GM12801 (cell line): ENCODE results near the gene TRIM4.

Source experiments
- CTCF ChIP-seq: IDR thresholded peaks from one replicate; pipeline ENCODE4 v1.5.1; 2011; ENCODE audit warnings: control low read depth; ENCODE audit not compliant: insufficient read length; ENCODE audit errors: extremely low read depth

Gene TRIM4

DNA sequence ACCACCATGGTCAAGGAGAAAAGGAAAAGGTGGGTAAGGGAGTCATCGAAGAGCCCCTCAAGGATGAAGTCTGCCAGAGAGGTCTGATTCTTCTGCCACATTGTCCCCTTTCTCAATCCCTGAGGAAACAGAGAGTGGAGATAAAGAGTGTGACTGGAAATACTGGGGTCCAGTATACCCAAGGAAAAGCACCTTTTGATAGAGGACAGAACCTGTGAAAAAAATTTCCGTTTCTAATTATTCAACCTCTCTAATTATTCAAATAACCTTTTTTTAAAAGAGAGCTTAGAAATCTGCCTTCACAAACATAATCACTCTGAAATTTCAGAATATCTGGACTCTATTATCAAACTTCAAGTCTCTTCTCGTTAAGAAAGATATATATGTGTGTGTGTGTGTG, 42.4 kb downstream of the TRIM4 start, which contains the start of gene OR2AE1:
Gene OR2AE1 (minus strand): TSS at position 101 of the 400 bp plus-strand sequence. CDS start 0 bp downstream, at position 101.
- no peak for TF ChIP-seq CTCF

- no peak for TF ChIP-seq CTCF
Observed at GRCh38 chr7:99876491-99876890, 42.8 kb downstream of the TRIM4 start.

DNA sequence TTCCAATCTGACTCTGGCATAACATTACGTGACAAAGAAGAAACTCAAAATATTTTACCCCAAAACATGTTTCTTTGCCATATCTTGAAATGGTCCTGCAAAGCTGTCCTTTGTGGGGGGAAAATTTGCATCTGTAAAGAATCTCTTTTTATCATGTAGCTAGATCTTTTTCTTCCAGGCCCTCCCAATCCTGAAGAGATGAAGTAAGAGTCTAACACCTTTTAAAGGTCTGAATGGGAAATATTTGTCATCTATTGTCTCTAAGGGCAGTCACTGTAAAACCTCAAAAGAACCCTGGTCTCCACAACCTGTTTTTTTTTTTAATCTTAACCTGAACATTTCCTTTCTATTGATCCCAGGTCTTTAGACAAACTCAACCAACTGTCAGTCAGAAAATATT, 51.1 kb downstream of the TRIM4 start:
- no peak for TF ChIP-seq CTCF

DNA sequence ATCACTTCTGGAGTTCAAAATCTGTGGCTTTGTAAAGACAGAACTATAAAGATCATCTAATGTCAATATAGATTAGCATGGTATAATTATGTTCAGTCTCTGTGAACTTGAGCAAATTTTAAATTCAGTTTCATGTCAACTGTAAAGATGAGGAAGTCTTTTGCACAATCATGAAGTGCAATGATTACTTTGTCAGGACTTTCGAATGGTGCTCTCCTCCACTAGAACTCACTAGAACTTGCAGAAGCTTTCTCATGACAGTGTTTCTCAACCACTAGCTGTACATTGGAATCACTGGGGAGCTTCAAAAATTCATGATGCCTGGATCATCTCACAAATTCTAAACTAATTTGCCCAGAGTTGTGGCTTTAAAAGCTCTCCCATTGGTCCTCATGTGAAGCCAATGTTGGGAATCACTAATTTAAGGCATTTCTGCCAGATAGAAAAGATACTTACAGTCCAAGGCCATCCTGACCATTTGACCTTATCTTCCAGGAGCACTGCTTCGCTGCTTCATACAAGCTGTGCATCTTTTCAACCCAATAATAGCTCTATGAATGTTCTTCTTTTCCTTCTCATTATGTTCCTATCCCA, 55.4 kb downstream of the TRIM4 start:
- TF ChIP-seq CTCF = no peak

GRCh38 chr7:99860281-99861127, 58.8 kb downstream of the TRIM4 start:
- TF ChIP-seq CTCF = no peak

DNA sequence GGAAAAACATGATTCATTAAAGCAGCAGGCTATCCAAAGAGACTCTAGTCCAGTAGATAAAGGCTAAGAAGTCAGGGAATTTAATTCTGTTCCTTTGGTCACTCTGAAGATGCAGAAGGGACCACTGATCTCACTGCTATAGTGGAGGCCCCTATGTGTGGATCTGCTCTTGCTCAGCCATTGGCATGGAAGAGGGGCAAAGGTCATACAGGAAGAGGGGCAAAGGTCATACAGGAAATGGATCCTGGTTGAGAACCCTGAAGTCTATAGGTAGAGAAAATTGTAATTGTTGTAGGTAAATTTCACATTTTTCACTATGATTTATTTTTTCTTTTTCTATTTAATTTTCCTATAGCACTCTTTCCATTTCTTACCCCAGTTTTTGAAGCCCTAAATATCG, 64.1 kb downstream of the TRIM4 start:
- TF ChIP-seq CTCF = no peak

DNA sequence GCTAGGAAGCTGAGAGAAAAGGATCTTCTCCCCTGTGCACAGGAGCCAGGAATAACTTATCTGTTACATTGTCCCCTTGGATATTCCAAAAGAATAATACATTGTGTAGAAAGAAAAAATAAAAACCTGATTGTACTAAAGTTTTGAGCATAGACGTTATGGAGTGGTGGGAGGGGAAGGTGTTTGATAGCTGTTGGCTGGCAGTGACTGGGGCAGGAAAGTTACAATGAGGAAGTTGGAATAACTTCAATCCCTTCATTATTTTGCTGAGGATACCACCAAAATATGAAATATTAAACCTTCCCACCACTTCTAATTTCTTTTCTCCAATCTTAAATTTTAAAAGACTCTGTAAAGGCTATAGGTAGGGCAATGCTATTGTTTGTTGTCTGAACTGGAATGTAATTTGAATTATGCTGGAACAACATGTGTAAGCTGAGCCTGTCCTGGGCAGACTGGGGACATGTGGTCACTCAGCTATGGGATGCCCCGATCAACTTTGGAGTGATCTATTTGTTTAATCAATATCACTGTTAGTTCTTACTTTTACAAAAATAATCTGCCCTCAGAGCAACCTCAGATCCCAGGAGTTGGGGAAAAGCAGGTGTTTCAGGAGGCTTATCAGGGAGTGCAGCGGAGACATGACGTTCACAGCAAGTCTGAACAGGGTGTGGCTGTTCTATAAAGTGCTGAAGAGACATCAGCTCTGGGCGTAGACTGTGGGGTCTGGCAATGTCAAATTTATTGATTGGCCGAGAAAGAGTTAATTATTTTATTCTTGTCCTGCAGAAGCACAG, 70.7 kb downstream of the TRIM4 start:
- no peak for TF ChIP-seq CTCF
